K562 (cell line): Measurements from ENCODE around the gene SULT1E1. TPM values are rescaled to one million over a fixed set of nuclear protein-coding genes. Genes with fewer than 3 reads are reported as not detected.

Source experiments
- ATAC-seq: fragments of 200-7000 bp; cut with Tn5 transposase; 3 replicates; pipeline ENCODE4 v1.9.1; 2020; ENCODE audit warnings: moderate library complexity
- BruUV-seq: library from RNA; stranded (reverse); fragments of 400-500 nt; replicated peaks from 2 replicates; lab custom pipeline; 2021; lab: Mats Ljungman, UMichigan
- CTCF ChIA-PET: fragments of 300-600 bp; formaldehyde crosslinking; extraction: SDS; loops from one replicate; lab custom pipeline; 2021; ENCODE audit warnings: low intra/inter-chr PET ratio; lab: Yijun Ruan, JAX
- POLR2A ChIA-PET: fragments of 300-600, 350-650 bp; sonication (Branson Sonifier 250); formaldehyde crosslinking; extraction: SDS; loops from one replicate; lab custom pipeline; 2021; ENCODE audit warnings: antibody characterized with exemption, inconsistent platforms; lab: Yijun Ruan, JAX
- DNase-seq, 4 experiments: peaks; one replicate each; pipeline versions ENCODE4 v3.0.0 to v3.0.0-alpha.2; 2011 to 2018; ENCODE audit warnings: low spot score in 3 of 4, mixed read lengths in 3 of 4; ENCODE audit errors: extremely low read depth in 1 of 4
- FAIRE-seq: peaks from 2 replicates; lab custom pipeline; 2011; peaks lifted over from hg19 to GRCh38; lab: Jason Lieb, UNC
- H2AFZ ChIP-seq: 2 replicates; pipeline ENCODE4 v1.6.0; 2011; ENCODE audit warnings: low read depth, low read length, control low read depth, inconsistent platforms
- H3K27ac ChIP-seq: fragments of 200-600 bp; 3 replicates; pipeline ENCODE4 v1.8.0; 2011; ENCODE audit warnings: low read depth, mild to moderate bottlenecking, control low read depth, inconsistent platforms, low read length, moderate library complexity, mixed read lengths; ENCODE audit errors: extremely low read depth
- H3K27me3 ChIP-seq, 2 experiments: fragments of 300-600 bp in 1 of 2; 2 replicates in 1 of 2; 3 replicates in 1 of 2; pipeline versions ENCODE4 v1.6.0 to v1.8.0; 2011; ENCODE audit warnings: inconsistent platforms in 2 of 2, low read length in 2 of 2, mild to moderate bottlenecking in 1 of 2, mixed read lengths in 1 of 2, moderate library complexity in 1 of 2; ENCODE audit not compliant: control insufficient read depth in 2 of 2, insufficient read depth in 2 of 2
- H3K36me3 ChIP-seq: fragments of 300-600 bp; 3 replicates; pipeline ENCODE4 v1.8.0; 2011; ENCODE audit warnings: mild to moderate bottlenecking, low read length, inconsistent platforms; ENCODE audit not compliant: control insufficient read depth, insufficient read depth
- H3K4me1 ChIP-seq, 2 experiments: fragments of 200-600 bp in 1 of 2; replicated peaks in 1 of 2; 2 replicates in 1 of 2; 3 replicates in 1 of 2; pipeline versions ENCODE4 v1.5.1 to v1.8.0; 2011; ENCODE audit warnings: inconsistent platforms in 2 of 2, low read length in 2 of 2, mild to moderate bottlenecking in 1 of 2, mixed read lengths in 1 of 2, moderate library complexity in 1 of 2; ENCODE audit not compliant: control insufficient read depth in 2 of 2, insufficient read depth in 2 of 2
- H3K4me2 ChIP-seq: 2 replicates; pipeline ENCODE4 v1.6.1; 2011; ENCODE audit warnings: low read length, control low read depth, inconsistent platforms, mixed read lengths; ENCODE audit not compliant: insufficient read depth
- H3K4me3 ChIP-seq: fragments of 200-600 bp; sonication (generic), shearing (Covaris generic); 2 replicates; pipeline ENCODE4 v1.5.1; 2016; ENCODE audit warnings: control low read depth, inconsistent platforms
- H3K79me2 ChIP-seq: fragments of 200-600 bp; 3 replicates; pipeline ENCODE4 v1.8.0; 2011; ENCODE audit warnings: low read length, inconsistent platforms; ENCODE audit not compliant: control insufficient read depth, insufficient read depth
- H3K9ac ChIP-seq, 2 experiments: 2 replicates each; pipeline versions ENCODE4 v1.6.0 to v1.6.1; 2011; ENCODE audit warnings: low read depth in 2 of 2, low read length in 2 of 2, control low read depth in 1 of 2, inconsistent platforms in 1 of 2, mild to moderate bottlenecking in 1 of 2, mixed read lengths in 1 of 2; ENCODE audit not compliant: insufficient read depth in 1 of 2
- H3K9me1 ChIP-seq: one replicate; pipeline ENCODE4 v1.6.0; 2011; ENCODE audit warnings: inconsistent platforms, mild to moderate bottlenecking, low read length, moderate library complexity; ENCODE audit not compliant: control insufficient read depth, insufficient read depth
- H3K9me3 ChIP-seq: replicated peaks from 2 replicates; pipeline ENCODE4 v1.5.1; 2011; ENCODE audit warnings: low read depth, low read length, inconsistent platforms; ENCODE audit not compliant: control insufficient read depth, insufficient read depth
- H4K20me1 ChIP-seq: replicated peaks from 2 replicates; pipeline ENCODE4 v1.6.1; 2011; ENCODE audit warnings: low read length, inconsistent platforms, mixed read lengths; ENCODE audit not compliant: control insufficient read depth, insufficient read depth
- CEBPB ChIP-seq: fragments of 450-650 bp; IDR thresholded peaks from 2 replicates; pipeline ENCODE4 v1.6.1; 2016; ENCODE audit warnings: missing genetic modification characterization, missing compliant biosample characterization
- HEY1 ChIP-seq: fragments of 250-450 bp; sonication (Bioruptor Pico); IDR thresholded peaks from 2 replicates; pipeline ENCODE4 v1.5.0; 2020; ENCODE audit warnings: mild to moderate bottlenecking, moderate library complexity, borderline replicate concordance
- JUND ChIP-seq, 2 experiments: IDR thresholded peaks; 2 replicates in 1 of 2; 3 replicates in 1 of 2; pipeline ENCODE4 v1.6.1; 2011; ENCODE audit warnings: borderline replicate concordance in 2 of 2, low read depth in 2 of 2, low read length in 2 of 2, improper control_type of control experiment in 1 of 2, missing biosample characterization in 1 of 2, missing genetic modification characterization in 1 of 2, missing genetic modification reagents in 1 of 2
- KHSRP ChIP-seq: fragments of 450-650 bp; IDR thresholded peaks from 2 replicates; pipeline ENCODE4 v1.6.1; 2017
- MAZ ChIP-seq, 2 experiments: fragments of 450-650 bp in 1 of 2; sonication (generic) in 1 of 2; formaldehyde crosslinking; IDR thresholded peaks in 1 of 2; conservative IDR thresholded peaks in 1 of 2; 2 replicates each; pipeline versions ENCODE4 v1.4.0 to v1.5.0; 2020; ENCODE audit warnings: mild to moderate bottlenecking in 1 of 2, missing genetic modification reagents in 1 of 2
- NR3C1 ChIP-seq: sonication (generic); formaldehyde crosslinking; IDR thresholded peaks from 2 replicates; pipeline ENCODE4 v1.8.1; 2022; ENCODE audit warnings: missing genetic modification reagents
- RAD51 ChIP-seq: fragments of 450-650 bp; IDR thresholded peaks from 2 replicates; pipeline ENCODE4 v1.7.1; 2016; ENCODE audit warnings: low read depth, mild to moderate bottlenecking, borderline replicate concordance
- SAFB2 ChIP-seq: fragments of 200-400 bp; formaldehyde crosslinking; IDR thresholded peaks from 2 replicates; pipeline ENCODE4 v1.6.1; 2018; ENCODE audit warnings: borderline replicate concordance, low read length, low read depth, moderate library complexity; ENCODE audit not compliant: severe bottlenecking
- TFAM ChIP-seq: fragments of 250-450 bp; sonication (Bioruptor Pico); conservative IDR thresholded peaks from 2 replicates; pipeline ENCODE4 v1.5.0; 2021; ENCODE audit warnings: mild to moderate bottlenecking, moderate library complexity
- TRIM24 ChIP-seq, 2 experiments: fragments of 450-650 bp; IDR thresholded peaks; 2 replicates each; pipeline ENCODE4 v1.6.1; 2016
- ZHX1 ChIP-seq: fragments of 150-350 bp; conservative IDR thresholded peaks from 2 replicates; pipeline ENCODE4 v1.6.1; 2014; ENCODE audit warnings: low read length
- ZNF512 ChIP-seq: IDR thresholded peaks from 2 replicates; pipeline ENCODE4 v1.6.1; 2016; ENCODE audit warnings: missing genetic modification characterization, missing compliant biosample characterization
- WGBS: fragments of 100-300 bp; shearing (Covaris generic); methylation state at CpG from one replicate; pipeline ENCODE4 v1.1.6; 2016; ENCODE audit warnings: low coverage, mixed read lengths; ENCODE audit not compliant: insufficient coverage; ENCODE audit errors: missing lambda C conversion rate; 5-methylcytosine and 5-hydroxymethylcytosine counted together
- in situ Hi-C: fragments of 300-500 bp; cut with MboI; formaldehyde crosslinking; loops from 4 replicates; pipeline ENCODE4 v1.15.0; 2018; ENCODE audit warnings: inconsistent platforms, mixed read lengths
- intact Hi-C: fragments of 100-400 bp; cut with micrococcal nuclease; formaldehyde crosslinking; loops from 2 replicates; pipeline ENCODE4 v1.14.2; 2022
- polyA plus RNA-seq, 8 experiments: library from polyadenylated mRNA; depleted of rRNA in 4 of 8; stranded (reverse) in 5 of 8; unstranded in 3 of 8; fragments of >200 nt; fragmentation: Nextera tagmentation in 2 of 8; fragmentation: Illumina TruSeq in 1 of 8; extraction: Ambion mirVana in 2 of 8; extraction: Trizol in 1 of 8; gene quantifications; 2 replicates each; pipeline versions ENCODE4 v1.2.1 to v1.2.3, GENCODE V29; 2011 to 2014; ENCODE audit warnings: inconsistent platforms in 1 of 8, missing spikeins in 1 of 8
- total RNA-seq, 7 experiments: library from RNA; depleted of rRNA in 6 of 7; stranded (reverse); fragments of >200 nt in 6 of 7; fragmentation: Illumina TruSeq in 2 of 7; extraction: Trizol in 2 of 7; gene quantifications; 2 replicates each; pipeline versions ENCODE4 v1.2.1 to v1.2.3, GENCODE V29; 2011 to 2021; ENCODE audit warnings: low replicate concordance in 1 of 7
- TF ChIP-seq, protein P1 (sequence below): sonication (generic); formaldehyde crosslinking; IDR thresholded peaks from 2 replicates; pipeline ENCODE4 v1.8.1; 2023; ENCODE audit warnings: mild to moderate bottlenecking, missing genetic modification reagents
- TF ChIP-seq, protein P2 (sequence below): fragments of 450-650 bp; IDR thresholded peaks from 2 replicates; pipeline ENCODE4 v1.6.1; 2016; ENCODE audit warnings: borderline replicate concordance

The SULT1E1 gene
- total and polyA plus RNA-seq, 9 of the 15 experiments (the other 6 are each of a cell fraction or from before 2014, with no cell fraction given): not detected

- no peaks in the 10 kb centered on the region for H3K79me2 ChIP-seq
- no peaks in the 10 kb centered on the region for H3K36me3 ChIP-seq
- no peaks in the 10 kb centered on the region for H3K4me1 ChIP-seq
- H3K9ac ChIP-seq: no peak overlapping the region
- no peak overlapping the region for H2AFZ ChIP-seq
- 0% methylated on average over 1 of the region's 1 CpG for WGBS
- BruUV-seq: no TSS peak
- CTCF ChIA-PET: no interaction called here
- in situ Hi-C loops (no loop called here), intact Hi-C loops (no loop called here)
- no peak overlapping the region for H3K27ac ChIP-seq
- POLR2A ChIA-PET: no interaction called here
- no peak for ATAC-seq
- no peaks in the 10 kb centered on the region for H3K27me3 ChIP-seq
- no peaks in the 10 kb centered on the region for H4K20me1 ChIP-seq
- DNase-seq: no peak
- H3K9me3 ChIP-seq: 0 out of 2 replicates have a peak, but pooled peaks cover 2% of the 10 kb centered on the region
- no peak for FAIRE-seq
- H3K4me3 ChIP-seq: no peak overlapping the region
- H3K4me2 ChIP-seq: no peak overlapping the region
- H3K9me1 ChIP-seq: no peaks in the 10 kb centered on the region
- TF ChIP-seq HEY1 (no peak), ZHX1 (no peak), RAD51 (no peak), CEBPB (tag) (no peak), MAZ (CRISPR knock-in tag; conservative IDR thresholded peaks at IDR 0.05 in 1 of 2, IDR thresholded peaks at IDR 0.05 in 1 of 2) (no peak), ZNF512 (tag) (no peak), TFAM (CRISPR knock-in tag) (no peak), TRIM24 (IDR thresholded peaks at IDR 0.05) (no peak), KHSRP (no peak), SAFB2 (no peak), NR3C1 (CRISPR knock-in tag) (no peak), JUND (IDR thresholded peaks at IDR 0.05; ENCODE audit: borderline replicate concordance, low read depth, low read length) (no peak), JUND (tag; IDR thresholded peaks at IDR 0.05; ENCODE audit: borderline replicate concordance, low read depth, low read length) (no peak)
- TF ChIP-seq, protein P1, sequence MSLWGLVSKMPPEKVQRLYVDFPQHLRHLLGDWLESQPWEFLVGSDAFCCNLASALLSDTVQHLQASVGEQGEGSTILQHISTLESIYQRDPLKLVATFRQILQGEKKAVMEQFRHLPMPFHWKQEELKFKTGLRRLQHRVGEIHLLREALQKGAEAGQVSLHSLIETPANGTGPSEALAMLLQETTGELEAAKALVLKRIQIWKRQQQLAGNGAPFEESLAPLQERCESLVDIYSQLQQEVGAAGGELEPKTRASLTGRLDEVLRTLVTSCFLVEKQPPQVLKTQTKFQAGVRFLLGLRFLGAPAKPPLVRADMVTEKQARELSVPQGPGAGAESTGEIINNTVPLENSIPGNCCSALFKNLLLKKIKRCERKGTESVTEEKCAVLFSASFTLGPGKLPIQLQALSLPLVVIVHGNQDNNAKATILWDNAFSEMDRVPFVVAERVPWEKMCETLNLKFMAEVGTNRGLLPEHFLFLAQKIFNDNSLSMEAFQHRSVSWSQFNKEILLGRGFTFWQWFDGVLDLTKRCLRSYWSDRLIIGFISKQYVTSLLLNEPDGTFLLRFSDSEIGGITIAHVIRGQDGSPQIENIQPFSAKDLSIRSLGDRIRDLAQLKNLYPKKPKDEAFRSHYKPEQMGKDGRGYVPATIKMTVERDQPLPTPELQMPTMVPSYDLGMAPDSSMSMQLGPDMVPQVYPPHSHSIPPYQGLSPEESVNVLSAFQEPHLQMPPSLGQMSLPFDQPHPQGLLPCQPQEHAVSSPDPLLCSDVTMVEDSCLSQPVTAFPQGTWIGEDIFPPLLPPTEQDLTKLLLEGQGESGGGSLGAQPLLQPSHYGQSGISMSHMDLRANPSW (CRISPR knock-in tag): no peak
- TF ChIP-seq, protein P2, sequence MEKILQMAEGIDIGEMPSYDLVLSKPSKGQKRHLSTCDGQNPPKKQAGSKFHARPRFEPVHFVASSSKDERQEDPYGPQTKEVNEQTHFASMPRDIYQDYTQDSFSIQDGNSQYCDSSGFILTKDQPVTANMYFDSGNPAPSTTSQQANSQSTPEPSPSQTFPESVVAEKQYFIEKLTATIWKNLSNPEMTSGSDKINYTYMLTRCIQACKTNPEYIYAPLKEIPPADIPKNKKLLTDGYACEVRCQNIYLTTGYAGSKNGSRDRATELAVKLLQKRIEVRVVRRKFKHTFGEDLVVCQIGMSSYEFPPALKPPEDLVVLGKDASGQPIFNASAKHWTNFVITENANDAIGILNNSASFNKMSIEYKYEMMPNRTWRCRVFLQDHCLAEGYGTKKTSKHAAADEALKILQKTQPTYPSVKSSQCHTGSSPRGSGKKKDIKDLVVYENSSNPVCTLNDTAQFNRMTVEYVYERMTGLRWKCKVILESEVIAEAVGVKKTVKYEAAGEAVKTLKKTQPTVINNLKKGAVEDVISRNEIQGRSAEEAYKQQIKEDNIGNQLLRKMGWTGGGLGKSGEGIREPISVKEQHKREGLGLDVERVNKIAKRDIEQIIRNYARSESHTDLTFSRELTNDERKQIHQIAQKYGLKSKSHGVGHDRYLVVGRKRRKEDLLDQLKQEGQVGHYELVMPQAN: no peak
These were observed 11.9 kb downstream of the SULT1E1 start for GRCh38 chr4:69848028-69848427.
